K562 (cell line): ENCODE results near the gene OTOP3. TPM values are rescaled to one million over a fixed set of nuclear protein-coding genes. Genes with fewer than 3 reads are reported as not detected.

Source experiments
- ARID1B ChIP-seq: fragments of 450-650 bp; IDR thresholded peaks from 2 replicates; pipeline ENCODE4 v1.6.1; 2016; ENCODE audit warnings: antibody characterized with exemption, mild to moderate bottlenecking, inconsistent platforms
- CTBP1 ChIP-seq: fragments of 450-650 bp; IDR thresholded peaks from 2 replicates; pipeline ENCODE4 v1.6.1; 2016; ENCODE audit warnings: borderline replicate concordance
- FOXA3 ChIP-seq, 2 experiments: fragments of 450-650 bp in 1 of 2; sonication (generic) in 1 of 2; formaldehyde crosslinking; IDR thresholded peaks in 1 of 2; conservative IDR thresholded peaks in 1 of 2; 2 replicates each; pipeline versions ENCODE4 v1.4.0 to v1.8.0; 2020 to 2022; ENCODE audit warnings: mild to moderate bottlenecking in 2 of 2, missing genetic modification reagents in 1 of 2
- NR4A1 ChIP-seq, 2 experiments: fragments of 250-450 bp in 1 of 2; fragments of 450-650 bp in 1 of 2; sonication (Bioruptor Pico) in 1 of 2; IDR thresholded peaks; 2 replicates each; pipeline versions ENCODE4 v1.4.0 to v1.6.1; 2016 to 2020; ENCODE audit warnings: mild to moderate bottlenecking in 2 of 2, missing compliant biosample characterization in 1 of 2, missing genetic modification characterization in 1 of 2, moderate library complexity in 1 of 2
- SMC3 ChIP-seq: conservative IDR thresholded peaks from 2 replicates; pipeline ENCODE4 v1.6.1; 2011; ENCODE audit warnings: low read depth, low read length, improper control_type of control experiment; ENCODE audit not compliant: insufficient read depth
- SP1 ChIP-seq: sonication (generic); formaldehyde crosslinking; IDR thresholded peaks from 2 replicates; pipeline ENCODE4 v1.8.1; 2022; ENCODE audit warnings: mild to moderate bottlenecking, missing genetic modification reagents
- SRF ChIP-seq, 2 experiments: fragments of 250-450, 450-650 bp in 1 of 2; sonication (Bioruptor Pico) in 1 of 2; sonication (generic) in 1 of 2; formaldehyde crosslinking; IDR thresholded peaks; 2 replicates each; pipeline versions ENCODE4 v1.5.0 to v1.5.1; 2020 to 2022; ENCODE audit warnings: mild to moderate bottlenecking in 1 of 2, missing genetic modification reagents in 1 of 2
- XRCC4 ChIP-seq: IDR thresholded peaks from one replicate; pipeline ENCODE4 v1.6.1; 2011; ENCODE audit not compliant: insufficient read depth, insufficient read length; ENCODE audit errors: extremely low read depth
- ZHX1 ChIP-seq: fragments of 150-350 bp; conservative IDR thresholded peaks from 2 replicates; pipeline ENCODE4 v1.6.1; 2014; ENCODE audit warnings: low read length
- polyA plus RNA-seq, 8 experiments: library from polyadenylated mRNA; depleted of rRNA in 4 of 8; stranded (reverse) in 5 of 8; unstranded in 3 of 8; fragments of >200 nt; fragmentation: Nextera tagmentation in 2 of 8; fragmentation: Illumina TruSeq in 1 of 8; extraction: Ambion mirVana in 2 of 8; extraction: Trizol in 1 of 8; gene quantifications; 2 replicates each; pipeline versions ENCODE4 v1.2.1 to v1.2.3, GENCODE V29; 2011 to 2014; ENCODE audit warnings: inconsistent platforms in 1 of 8, missing spikeins in 1 of 8
- total RNA-seq, 7 experiments: library from RNA; depleted of rRNA in 6 of 7; stranded (reverse); fragments of >200 nt in 6 of 7; fragmentation: Illumina TruSeq in 2 of 7; extraction: Trizol in 2 of 7; gene quantifications; 2 replicates each; pipeline versions ENCODE4 v1.2.1 to v1.2.3, GENCODE V29; 2011 to 2021; ENCODE audit warnings: low replicate concordance in 1 of 7
- TF ChIP-seq, protein P1 (sequence below): sonication (generic); formaldehyde crosslinking; IDR thresholded peaks from 2 replicates; pipeline ENCODE4 v1.8.0; 2023; ENCODE audit warnings: mild to moderate bottlenecking, missing genetic modification reagents
- TF ChIP-seq, protein P2 (sequence below), 2 experiments: fragments of 200-800 bp in 1 of 2; sonication (Bioruptor generic) in 1 of 2; sonication (generic) in 1 of 2; formaldehyde crosslinking in 1 of 2; IDR thresholded peaks in 1 of 2; conservative IDR thresholded peaks in 1 of 2; 2 replicates each; pipeline versions ENCODE4 v1.5.0 to v1.6.1; 2016 to 2020; ENCODE audit warnings: missing compliant biosample characterization in 1 of 2, missing genetic modification characterization in 1 of 2, missing genetic modification reagents in 1 of 2
- TF ChIP-seq, protein P3 (sequence below): fragments of 200-800 bp; sonication (Bioruptor generic); IDR thresholded peaks from 2 replicates; pipeline ENCODE4 v1.6.1; 2017; ENCODE audit warnings: missing genetic modification characterization, missing compliant biosample characterization
- TF ChIP-seq, protein P4 (sequence below): sonication (generic); formaldehyde crosslinking; IDR thresholded peaks from 2 replicates; pipeline ENCODE4 v1.8.0; 2022; ENCODE audit warnings: missing genetic modification reagents, mild to moderate bottlenecking, moderate library complexity, borderline replicate concordance

OTOP3 gene
- total and polyA plus RNA-seq, 9 of the 15 experiments (the other 6 are each of a cell fraction or from before 2014, with no cell fraction given), result not detected

GRCh38 chr17:74960570-74961342, 25.1 kb downstream of the OTOP3 start (continued):
- TF ChIP-seq, protein P1, sequence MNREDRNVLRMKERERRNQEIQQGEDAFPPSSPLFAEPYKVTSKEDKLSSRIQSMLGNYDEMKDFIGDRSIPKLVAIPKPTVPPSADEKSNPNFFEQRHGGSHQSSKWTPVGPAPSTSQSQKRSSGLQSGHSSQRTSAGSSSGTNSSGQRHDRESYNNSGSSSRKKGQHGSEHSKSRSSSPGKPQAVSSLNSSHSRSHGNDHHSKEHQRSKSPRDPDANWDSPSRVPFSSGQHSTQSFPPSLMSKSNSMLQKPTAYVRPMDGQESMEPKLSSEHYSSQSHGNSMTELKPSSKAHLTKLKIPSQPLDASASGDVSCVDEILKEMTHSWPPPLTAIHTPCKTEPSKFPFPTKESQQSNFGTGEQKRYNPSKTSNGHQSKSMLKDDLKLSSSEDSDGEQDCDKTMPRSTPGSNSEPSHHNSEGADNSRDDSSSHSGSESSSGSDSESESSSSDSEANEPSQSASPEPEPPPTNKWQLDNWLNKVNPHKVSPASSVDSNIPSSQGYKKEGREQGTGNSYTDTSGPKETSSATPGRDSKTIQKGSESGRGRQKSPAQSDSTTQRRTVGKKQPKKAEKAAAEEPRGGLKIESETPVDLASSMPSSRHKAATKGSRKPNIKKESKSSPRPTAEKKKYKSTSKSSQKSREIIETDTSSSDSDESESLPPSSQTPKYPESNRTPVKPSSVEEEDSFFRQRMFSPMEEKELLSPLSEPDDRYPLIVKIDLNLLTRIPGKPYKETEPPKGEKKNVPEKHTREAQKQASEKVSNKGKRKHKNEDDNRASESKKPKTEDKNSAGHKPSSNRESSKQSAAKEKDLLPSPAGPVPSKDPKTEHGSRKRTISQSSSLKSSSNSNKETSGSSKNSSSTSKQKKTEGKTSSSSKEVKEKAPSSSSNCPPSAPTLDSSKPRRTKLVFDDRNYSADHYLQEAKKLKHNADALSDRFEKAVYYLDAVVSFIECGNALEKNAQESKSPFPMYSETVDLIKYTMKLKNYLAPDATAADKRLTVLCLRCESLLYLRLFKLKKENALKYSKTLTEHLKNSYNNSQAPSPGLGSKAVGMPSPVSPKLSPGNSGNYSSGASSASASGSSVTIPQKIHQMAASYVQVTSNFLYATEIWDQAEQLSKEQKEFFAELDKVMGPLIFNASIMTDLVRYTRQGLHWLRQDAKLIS (CRISPR knock-in tag), result no peak; the same call in 1 of the 2 replicates
- TF ChIP-seq, protein P2, sequence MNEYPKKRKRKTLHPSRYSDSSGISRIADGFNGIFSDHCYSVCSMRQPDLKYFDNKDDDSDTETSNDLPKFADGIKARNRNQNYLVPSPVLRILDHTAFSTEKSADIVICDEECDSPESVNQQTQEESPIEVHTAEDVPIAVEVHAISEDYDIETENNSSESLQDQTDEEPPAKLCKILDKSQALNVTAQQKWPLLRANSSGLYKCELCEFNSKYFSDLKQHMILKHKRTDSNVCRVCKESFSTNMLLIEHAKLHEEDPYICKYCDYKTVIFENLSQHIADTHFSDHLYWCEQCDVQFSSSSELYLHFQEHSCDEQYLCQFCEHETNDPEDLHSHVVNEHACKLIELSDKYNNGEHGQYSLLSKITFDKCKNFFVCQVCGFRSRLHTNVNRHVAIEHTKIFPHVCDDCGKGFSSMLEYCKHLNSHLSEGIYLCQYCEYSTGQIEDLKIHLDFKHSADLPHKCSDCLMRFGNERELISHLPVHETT (CRISPR knock-in tag; conservative IDR thresholded peaks at IDR 0.05 in 1 of 2, IDR thresholded peaks at IDR 0.05 in 1 of 2), result no peak
- TF ChIP-seq ARID1B, result peak; percentile 61
- peak; percentile 76 for TF ChIP-seq CTBP1
- TF ChIP-seq XRCC4, result no peak
- TF ChIP-seq FOXA3 (CRISPR knock-in tag; conservative IDR thresholded peaks at IDR 0.05 in 1 of 2, IDR thresholded peaks at IDR 0.05 in 1 of 2), result peak in 1 of 2 experiments; percentile 37; a peak in 1 of 4 replicates
- TF ChIP-seq, protein P3, sequence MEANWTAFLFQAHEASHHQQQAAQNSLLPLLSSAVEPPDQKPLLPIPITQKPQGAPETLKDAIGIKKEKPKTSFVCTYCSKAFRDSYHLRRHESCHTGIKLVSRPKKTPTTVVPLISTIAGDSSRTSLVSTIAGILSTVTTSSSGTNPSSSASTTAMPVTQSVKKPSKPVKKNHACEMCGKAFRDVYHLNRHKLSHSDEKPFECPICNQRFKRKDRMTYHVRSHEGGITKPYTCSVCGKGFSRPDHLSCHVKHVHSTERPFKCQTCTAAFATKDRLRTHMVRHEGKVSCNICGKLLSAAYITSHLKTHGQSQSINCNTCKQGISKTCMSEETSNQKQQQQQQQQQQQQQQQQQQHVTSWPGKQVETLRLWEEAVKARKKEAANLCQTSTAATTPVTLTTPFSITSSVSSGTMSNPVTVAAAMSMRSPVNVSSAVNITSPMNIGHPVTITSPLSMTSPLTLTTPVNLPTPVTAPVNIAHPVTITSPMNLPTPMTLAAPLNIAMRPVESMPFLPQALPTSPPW, result peak; percentile 65
- 0 out of 2 replicates have a peak, but pooled peaks have one; percentile 71 for TF ChIP-seq ZHX1
- TF ChIP-seq SRF (CRISPR knock-in tag; IDR thresholded peaks at IDR 0.05), result peak in 1 of 2 experiments; percentile 40; a peak in 1 of 4 replicates
- TF ChIP-seq SMC3, result peak; percentile 90
- peak; percentile 83 for TF ChIP-seq SP1 (CRISPR knock-in tag)
- no peak for TF ChIP-seq NR4A1 (CRISPR knock-in tag; IDR thresholded peaks at IDR 0.05)
- TF ChIP-seq NR4A1 (tag; IDR thresholded peaks at IDR 0.05), result 0 out of 2 replicates have a peak, but pooled peaks have one; percentile 29
- TF ChIP-seq, protein P4, sequence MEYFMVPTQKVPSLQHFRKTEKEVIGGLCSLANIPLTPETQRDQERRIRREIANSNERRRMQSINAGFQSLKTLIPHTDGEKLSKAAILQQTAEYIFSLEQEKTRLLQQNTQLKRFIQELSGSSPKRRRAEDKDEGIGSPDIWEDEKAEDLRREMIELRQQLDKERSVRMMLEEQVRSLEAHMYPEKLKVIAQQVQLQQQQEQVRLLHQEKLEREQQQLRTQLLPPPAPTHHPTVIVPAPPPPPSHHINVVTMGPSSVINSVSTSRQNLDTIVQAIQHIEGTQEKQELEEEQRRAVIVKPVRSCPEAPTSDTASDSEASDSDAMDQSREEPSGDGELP (CRISPR knock-in tag), result peak; percentile 85; the same call in 1 of the 2 replicates
